GM18517 (cell line): ENCODE results near the gene OR51B2.
"Not testable (repeated sequence)": the region's sequence is repeated elsewhere in the genome, so short reads cannot be mapped to it uniquely, and the experiment has no call there.

ENCODE experiments used
- ATAC-seq: cut with Tn5 transposase; IDR thresholded peaks from one replicate; pipeline ENCODE4 v1.9.1; 2021; ENCODE audit warnings: mild to moderate bottlenecking, moderate library complexity; ENCODE audit not compliant: unreplicated experiment

Gene OR51B2

DNA sequence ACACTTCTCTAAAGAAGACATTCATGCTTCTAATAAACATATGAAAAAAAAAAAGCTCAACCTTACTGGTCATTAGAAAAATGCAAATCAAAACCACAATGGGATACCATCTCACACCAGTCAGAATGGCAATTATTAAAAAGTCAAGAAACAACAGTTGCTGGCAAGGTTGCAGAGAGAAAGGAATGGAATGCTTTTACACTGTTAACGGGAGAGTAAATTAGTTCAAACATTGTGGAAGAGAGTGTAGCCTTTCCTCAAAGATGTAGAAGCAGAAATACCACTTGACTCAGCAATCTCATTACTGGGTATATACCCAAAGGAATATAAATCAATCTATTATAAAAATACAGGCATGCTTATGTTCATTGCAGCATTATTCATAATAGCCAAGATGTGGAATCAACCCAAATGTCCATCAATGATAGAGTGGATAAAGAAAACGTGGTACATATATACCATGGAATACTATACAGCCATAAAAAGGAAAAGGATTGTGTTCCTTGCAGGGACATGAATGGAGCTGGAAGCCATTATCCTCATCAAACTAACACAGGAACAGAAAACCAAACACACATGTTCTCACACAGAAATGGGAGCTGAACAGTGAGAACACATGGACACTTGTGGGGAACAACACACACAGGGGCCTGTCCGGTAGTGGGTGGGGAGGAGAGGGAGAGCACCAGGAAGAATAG lies 10.6 kb downstream of the OR51B2 start:
- not testable (repeated sequence) for ATAC-seq

GRCh38 chr11:5310423-5310822 lies 13.7 kb downstream of the OR51B2 start:
- ATAC-seq: no peak

DNA sequence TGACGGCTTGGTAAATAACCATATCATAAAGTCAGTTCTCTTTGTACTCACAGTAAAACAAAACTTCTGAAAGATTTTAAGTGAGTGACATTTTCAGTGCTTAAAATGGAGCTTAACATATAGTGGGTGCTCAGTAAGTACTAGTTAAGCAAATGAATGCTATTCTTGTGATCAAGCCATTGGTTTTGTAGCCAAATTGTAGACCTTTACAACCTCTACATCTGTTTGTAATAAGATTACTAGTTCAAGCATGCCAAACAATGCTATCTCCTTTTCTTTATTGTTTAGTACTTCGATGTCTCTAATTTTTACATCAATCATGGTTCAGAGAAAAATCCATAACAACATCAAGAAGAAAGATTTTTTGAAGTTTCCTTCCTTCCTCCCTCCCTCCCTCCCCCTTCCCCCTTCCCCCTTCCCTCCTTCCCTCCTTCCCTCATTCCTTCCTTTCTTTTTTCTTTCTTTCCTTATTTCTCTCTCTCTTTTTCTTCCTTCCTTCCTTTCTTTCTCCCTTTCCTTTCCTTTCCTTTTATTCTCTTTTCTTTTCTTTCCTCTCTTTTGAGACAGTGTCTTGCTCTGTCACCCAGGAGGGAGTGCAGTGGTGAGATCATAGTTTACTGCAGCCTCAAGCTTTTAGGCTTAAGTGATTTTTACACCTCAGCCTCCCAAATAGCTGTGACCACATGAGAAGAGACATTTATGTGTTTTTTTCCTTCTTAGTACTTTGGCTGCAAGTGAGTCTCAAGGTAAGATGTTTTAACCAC lies 16.7 kb downstream of the OR51B2 start:
- no peak for ATAC-seq

- no peak for ATAC-seq
These were observed 20.1 kb downstream of the OR51B2 start for GRCh38 chr11:5304046-5304445.

DNA sequence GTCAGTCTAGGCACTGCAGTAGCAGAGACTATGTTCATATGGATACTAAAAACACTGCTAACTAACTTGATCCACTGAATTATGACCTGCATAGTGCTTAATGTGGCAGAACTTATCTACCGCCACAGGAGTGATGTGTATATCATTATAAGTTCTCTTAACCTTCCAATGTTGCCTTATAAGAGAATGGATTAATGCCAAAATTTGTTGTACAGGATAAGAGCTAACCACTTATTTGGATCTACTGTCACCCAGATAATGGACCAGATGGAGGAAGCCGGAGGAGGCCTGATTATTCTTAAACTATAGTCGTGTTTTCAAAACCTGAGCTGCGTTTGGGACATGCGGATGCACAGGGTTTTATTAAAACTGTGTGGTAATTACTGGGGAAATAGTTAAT lies 20.5 kb downstream of the OR51B2 start:
- ATAC-seq: no peak

DNA sequence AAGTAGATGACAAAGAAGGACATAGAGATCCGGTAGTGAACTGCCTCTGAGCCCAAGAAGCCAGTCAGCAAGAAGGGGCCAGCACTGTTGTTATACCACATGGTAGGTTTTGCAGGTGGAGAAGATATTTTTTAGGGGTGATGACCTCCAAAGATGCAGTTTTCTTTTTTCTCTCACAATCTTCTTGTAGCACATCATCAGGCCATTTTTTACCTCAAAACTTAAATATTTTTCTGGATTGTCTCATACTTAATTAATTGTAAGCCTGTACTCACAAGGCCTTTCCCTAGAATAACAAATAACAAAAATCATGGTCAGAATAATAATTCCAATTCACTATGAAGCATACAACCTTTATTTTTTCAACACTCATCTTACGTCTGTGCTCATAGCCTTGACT lies 22.3 kb downstream of the OR51B2 start, which contains the start of gene OR51B4:
OR51B4 (minus strand) TSS at position 101 of the 400 bp plus-strand sequence; CDS start at position 101, 0 bp downstream.
- ATAC-seq: no peak

GRCh38 chr11:5300251-5300650 lies 23.8 kb downstream of the OR51B2 start:
- ATAC-seq: no peak

- no peak for ATAC-seq
These were observed 25.6 kb downstream of the OR51B2 start for GRCh38 chr11:5298451-5298850.

DNA sequence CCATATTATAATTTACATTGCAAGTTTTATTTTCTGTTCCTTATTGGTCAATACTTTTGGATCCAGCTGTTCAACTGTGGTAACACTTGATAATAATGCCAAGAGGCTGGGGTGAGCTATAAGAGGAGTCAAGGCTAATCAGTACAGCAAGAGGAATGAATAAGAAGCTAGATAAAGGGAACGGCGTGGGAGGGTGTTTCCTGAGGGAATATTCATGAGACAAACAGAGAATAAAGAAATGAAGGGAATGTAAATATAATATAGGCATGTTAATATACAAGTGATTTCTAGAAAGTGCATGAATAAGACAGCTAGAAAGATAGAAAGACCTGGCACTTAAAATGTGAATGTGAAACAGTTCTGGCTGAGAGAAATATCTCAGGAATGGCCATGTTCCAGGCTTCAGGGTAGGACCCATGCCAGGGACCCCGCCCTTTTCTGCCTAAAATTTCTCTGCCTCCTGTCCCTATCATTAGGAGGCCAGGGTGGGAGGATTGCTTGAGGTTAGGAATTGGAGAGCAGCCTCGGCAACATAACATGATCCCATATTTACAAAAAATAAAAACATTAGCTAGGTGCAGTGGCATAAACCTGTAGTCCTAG lies 26.3 kb downstream of the OR51B2 start:
- no peak for ATAC-seq

- not testable (repeated sequence) for ATAC-seq
These were observed 29.6 kb downstream of the OR51B2 start for GRCh38 chr11:5294342-5294995.

GRCh38 chr11:5293028-5293427 lies 31.1 kb downstream of the OR51B2 start:
- ATAC-seq: no peak

DNA sequence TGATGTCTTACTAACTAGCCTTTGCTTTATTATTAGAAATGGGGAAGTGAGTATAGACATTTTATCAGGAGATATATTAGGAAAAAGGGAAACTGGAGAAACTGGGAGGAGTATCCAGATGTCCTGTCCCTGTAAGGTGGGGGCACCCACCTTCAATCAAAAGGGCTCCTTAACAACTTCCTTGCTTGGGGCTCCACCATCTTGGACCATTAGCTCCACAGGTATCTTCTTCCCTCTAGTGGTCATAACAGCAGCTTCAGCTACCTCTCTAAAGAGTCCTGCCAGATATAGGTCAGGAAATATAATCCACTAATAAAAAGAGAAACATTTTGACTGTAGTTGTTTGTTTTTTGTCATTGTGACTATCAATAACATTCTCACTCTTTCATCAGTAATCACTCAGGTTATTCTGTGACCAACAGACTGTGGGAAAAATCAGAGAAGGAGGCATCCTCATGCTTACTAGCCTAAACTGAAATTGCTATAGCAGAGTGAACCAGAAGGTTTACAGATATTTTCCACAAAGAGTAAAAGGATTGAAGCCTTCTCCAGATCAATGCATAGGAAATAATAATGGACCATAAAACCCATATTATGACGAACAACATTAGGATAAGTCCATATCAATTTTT lies 32.8 kb downstream of the OR51B2 start:
- ATAC-seq: peak; percentile 94

DNA sequence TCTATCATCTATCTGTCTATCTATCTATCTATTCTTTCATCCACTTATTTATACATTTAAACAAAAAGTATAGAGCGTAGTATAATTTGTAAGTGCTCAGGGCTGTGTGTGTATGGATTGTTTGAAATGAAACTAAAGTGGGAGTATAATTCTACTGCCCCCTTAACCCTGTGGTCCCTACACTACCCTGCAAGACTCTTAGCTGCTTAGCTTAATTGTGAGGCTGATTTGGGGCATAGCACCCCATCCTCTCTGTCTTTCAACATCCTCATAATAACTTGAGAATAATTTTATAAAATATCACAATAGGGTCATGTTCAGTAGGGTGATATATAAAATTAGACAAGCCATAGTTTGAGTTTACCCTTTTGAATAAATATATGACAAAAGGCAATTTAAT lies 34.0 kb downstream of the OR51B2 start:
- no peak for ATAC-seq

- ATAC-seq: no peak
These were observed 34.4 kb downstream of the OR51B2 start for GRCh38 chr11:5289696-5290095.

DNA sequence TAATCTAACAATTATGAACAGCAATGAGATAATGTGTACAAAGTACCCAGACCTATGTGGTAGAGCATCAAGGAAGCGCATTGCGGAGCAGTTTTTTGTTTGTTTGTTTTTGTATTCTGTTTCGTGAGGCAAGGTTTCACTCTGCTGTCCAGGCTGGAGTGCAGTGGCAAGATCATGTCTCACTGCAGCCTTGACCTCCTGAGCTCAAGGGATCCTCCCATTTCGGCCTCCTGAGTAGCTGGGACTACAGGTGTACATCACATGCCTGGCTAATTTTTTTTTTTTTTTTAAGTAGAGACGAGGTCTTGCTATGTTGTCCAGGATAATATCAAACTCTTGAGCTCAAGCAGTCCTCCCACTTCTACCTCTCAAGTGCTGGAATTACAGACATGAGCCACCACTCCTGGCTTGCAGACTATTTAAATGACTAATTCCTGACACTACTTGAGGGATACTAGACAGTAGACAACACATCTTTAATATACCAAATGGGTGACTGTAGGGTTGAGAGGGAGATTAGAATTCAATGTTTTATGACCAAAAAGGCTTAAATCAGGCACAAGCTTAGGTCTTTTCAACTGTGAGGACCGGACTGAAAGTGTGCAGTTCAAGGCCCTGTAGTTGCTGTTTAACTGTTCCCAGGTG lies 35.1 kb downstream of the OR51B2 start:
- ATAC-seq: no peak

- ATAC-seq: no peak
These were observed 35.8 kb downstream of the OR51B2 start for GRCh38 chr11:5288108-5288905.

GRCh38 chr11:5286901-5287300 lies 37.2 kb downstream of the OR51B2 start:
- no peak for ATAC-seq

DNA sequence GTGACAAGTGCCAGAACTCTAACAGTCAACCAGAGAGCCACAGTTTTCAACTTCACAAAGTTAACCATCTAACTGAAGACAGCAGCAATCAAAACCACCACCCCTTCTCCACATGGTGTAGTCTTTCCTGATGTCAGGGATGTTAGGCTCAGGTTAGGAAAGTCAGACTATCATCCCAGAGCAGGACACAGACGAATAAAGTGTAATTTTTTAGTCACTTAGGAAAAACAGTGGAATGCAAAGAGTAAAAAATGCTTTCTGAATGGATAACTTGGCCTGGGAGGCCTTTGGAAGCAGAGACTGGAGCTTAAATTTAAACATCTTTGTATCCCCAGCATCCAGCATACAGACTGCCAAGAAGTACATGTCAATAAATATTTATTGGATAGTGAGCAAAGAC lies 37.7 kb downstream of the OR51B2 start:
- ATAC-seq: no peak

- no peak for ATAC-seq
These were observed 38.3 kb downstream of the OR51B2 start for GRCh38 chr11:5285703-5286340.
